ENCODE measurements around the gene FBH1. TPM values are rescaled to one million over a fixed set of nuclear protein-coding genes. Genes with fewer than 3 reads are reported as not detected.

FBH1 gene
- total RNA-seq, 1 donor from 2014 or later, result 76.6 TPM

DNA sequence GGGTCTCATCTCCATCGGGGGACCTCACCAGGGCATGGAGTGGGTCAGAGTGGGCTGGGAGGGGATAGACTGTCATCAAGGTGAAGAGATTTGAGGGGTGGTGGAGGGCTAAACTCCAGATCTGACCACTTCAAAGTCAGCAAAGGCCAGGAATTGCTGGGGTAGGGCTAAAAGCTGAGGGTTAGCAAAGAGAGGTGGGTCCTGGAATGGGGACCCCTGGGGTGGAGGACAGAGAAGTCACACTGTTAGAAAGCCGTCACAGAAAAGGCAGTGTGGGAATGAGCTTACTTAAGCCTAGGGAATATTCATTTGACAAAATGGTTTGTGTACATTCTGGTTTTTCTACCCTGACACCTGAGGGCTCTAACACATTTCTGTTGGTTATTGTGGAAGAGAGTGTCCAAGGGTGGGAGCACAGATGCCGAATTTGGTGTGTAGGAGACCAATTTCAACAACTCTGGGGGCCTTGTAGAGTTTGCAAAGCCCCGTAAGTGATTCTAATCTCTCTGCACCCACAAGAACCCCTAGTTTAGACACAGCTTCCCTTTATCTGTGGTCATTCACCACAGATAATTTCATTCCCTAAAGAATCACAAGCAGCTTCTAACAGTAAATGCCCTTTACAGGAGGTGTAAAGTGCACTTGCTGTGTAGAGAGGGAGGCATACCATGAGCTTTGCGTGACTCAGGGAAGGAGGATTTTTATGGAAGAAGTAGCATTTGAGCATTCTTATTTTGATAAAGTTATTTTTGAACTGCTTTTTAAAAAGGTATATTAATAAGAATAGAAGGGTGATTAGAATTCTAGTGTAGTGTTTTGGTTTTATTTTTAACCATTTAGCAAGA is 6.4 kb downstream of the FBH1 start:
- DNase-seq (ENCODE audit: low spot score in 2 of 2, unreplicated experiment in 2 of 2), result no peak
- Mint-ChIP-seq H3K9me3 (peaks cover 9% of the 10 kb centered on the region), H3K36me3 (peaks cover 40% of the 10 kb centered on the region), H3K4me3 (no peak overlapping the region), H3K4me1 (peaks cover 14% of the 10 kb centered on the region), H3K27me3 (ENCODE audit: low read depth) (no peaks in the 10 kb centered on the region), H3K27ac (no peak overlapping the region)
- TF ChIP-seq CTCF (IDR thresholded peaks at IDR 0.05; ENCODE audit: unreplicated experiment), result no peak

GRCh38 chr10:5897053-5897340 is 7.0 kb downstream of the FBH1 start:
- no peak for TF ChIP-seq CTCF (IDR thresholded peaks at IDR 0.05; ENCODE audit: unreplicated experiment)
- Mint-ChIP-seq H3K9me3 (peaks cover 9% of the 10 kb centered on the region), H3K27ac (no peak overlapping the region), H3K4me3 (no peak overlapping the region), H3K36me3 (peaks cover 40% of the 10 kb centered on the region), H3K4me1 (peaks cover 11% of the 10 kb centered on the region), H3K27me3 (ENCODE audit: low read depth) (no peaks in the 10 kb centered on the region)
- DNase-seq (ENCODE audit: low spot score in 2 of 2, unreplicated experiment in 2 of 2), result no peak

DNA sequence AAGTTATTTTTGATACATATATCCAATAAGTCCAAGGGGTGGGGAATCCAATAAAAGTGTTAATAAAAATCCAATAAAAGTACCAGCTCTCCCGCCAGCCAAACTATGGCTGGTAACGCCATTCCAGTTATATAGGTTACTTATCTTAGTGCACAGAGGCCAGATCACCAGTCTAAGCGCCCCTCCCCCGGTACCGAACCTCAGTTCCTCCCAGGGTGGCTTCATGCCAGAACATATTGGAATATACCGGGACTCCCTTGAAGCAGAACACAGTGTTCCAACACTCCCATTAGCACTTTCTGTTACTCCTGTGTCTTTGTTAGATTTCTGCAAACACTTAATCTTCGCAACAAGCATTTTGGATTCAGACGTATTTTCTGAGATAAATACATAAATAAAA is 7.5 kb downstream of the FBH1 start:
- peaks cover 6% of the 10 kb centered on the region for H3K4me1 Mint-ChIP-seq
- no peak overlapping the region for H3K27ac Mint-ChIP-seq
- H3K9me3 Mint-ChIP-seq, result peaks cover 9% of the 10 kb centered on the region
- H3K4me3 Mint-ChIP-seq, result no peak overlapping the region
- no peaks in the 10 kb centered on the region for H3K27me3 Mint-ChIP-seq (ENCODE audit: low read depth)
- TF ChIP-seq CTCF (IDR thresholded peaks at IDR 0.05; ENCODE audit: unreplicated experiment), result no peak
- peaks cover 40% of the 10 kb centered on the region for H3K36me3 Mint-ChIP-seq
- no peak for DNase-seq (ENCODE audit: low spot score in 2 of 2, unreplicated experiment in 2 of 2)

GRCh38 chr10:5898163-5898562 is 8.1 kb downstream of the FBH1 start:
- Mint-ChIP-seq H3K27me3 (ENCODE audit: low read depth) (no peaks in the 10 kb centered on the region), H3K9me3 (peaks cover 9% of the 10 kb centered on the region), H3K27ac (no peak overlapping the region), H3K4me3 (no peak overlapping the region), H3K36me3 (peaks cover 40% of the 10 kb centered on the region), H3K4me1 (peaks cover 2% of the 10 kb centered on the region)
- no peak for TF ChIP-seq CTCF (IDR thresholded peaks at IDR 0.05; ENCODE audit: unreplicated experiment)
- DNase-seq (ENCODE audit: low spot score in 2 of 2, unreplicated experiment in 2 of 2), result no peak

GRCh38 chr10:5900247-5900646 is 10.2 kb downstream of the FBH1 start:
- no peaks in the 10 kb centered on the region for H3K27me3 Mint-ChIP-seq (ENCODE audit: low read depth)
- no peak for DNase-seq (ENCODE audit: low spot score in 2 of 2, unreplicated experiment in 2 of 2)
- H3K27ac Mint-ChIP-seq, result no peak overlapping the region
- no peak for TF ChIP-seq CTCF (IDR thresholded peaks at IDR 0.05; ENCODE audit: unreplicated experiment)
- H3K4me1 Mint-ChIP-seq, result no peaks in the 10 kb centered on the region
- H3K36me3 Mint-ChIP-seq, result peaks cover 40% of the 10 kb centered on the region
- peaks cover 9% of the 10 kb centered on the region for H3K9me3 Mint-ChIP-seq
- H3K4me3 Mint-ChIP-seq, result no peak overlapping the region

Measured in mesothelial cell of epicardium (in vitro differentiated cells).